WTC11 (cell line): ENCODE results near the gene FBXO42. TPM values are rescaled to one million over a fixed set of nuclear protein-coding genes. Genes with fewer than 3 reads are reported as not detected.

Source experiments
- ATAC-seq: fragments of 200-7000 bp; cut with Tn5 transposase; 2 replicates; pipeline ENCODE4 v1.10.0; 2021; ENCODE audit warnings: mild to moderate bottlenecking, moderate library complexity
- CTCF ChIA-PET: fragments of 300-600 bp; sonication (Branson Sonifier 250); formaldehyde crosslinking; loops from one replicate; lab custom pipeline; 2021; ENCODE audit warnings: antibody characterized with exemption; lab: Charles Lee
- POLR2A ChIA-PET: fragments of 350-600 bp; sonication (Branson Sonifier 250); formaldehyde crosslinking; loops from one replicate; lab custom pipeline; 2021; ENCODE audit warnings: antibody characterized with exemption; lab: Charles Lee
- DNase-seq: peaks from one replicate; pipeline ENCODE4 v3.0.0; 2021; ENCODE audit warnings: low spot score
- H3K27ac Mint-ChIP-seq: 2 replicates; pipeline ENCODE4 v1.8.0; 2021; ENCODE audit warnings: mixed read lengths
- H3K27me3 Mint-ChIP-seq: 2 replicates; pipeline ENCODE4 v1.8.0; 2021; ENCODE audit warnings: low read depth, mild to moderate bottlenecking, moderate library complexity, mixed read lengths
- H3K36me3 Mint-ChIP-seq: 2 replicates; pipeline ENCODE4 v1.8.0; 2021; ENCODE audit warnings: mixed read lengths
- H3K4me1 Mint-ChIP-seq: 2 replicates; pipeline ENCODE4 v1.8.0; 2022; ENCODE audit warnings: mixed read lengths
- H3K4me3 Mint-ChIP-seq: 2 replicates; pipeline ENCODE4 v1.8.0; 2021; ENCODE audit warnings: mild to moderate bottlenecking, moderate library complexity, mixed read lengths
- H3K9me3 Mint-ChIP-seq: 2 replicates; pipeline ENCODE4 v1.8.0; 2021; ENCODE audit warnings: mixed read lengths
- CBFB ChIP-seq: sonication (generic); formaldehyde crosslinking; IDR thresholded peaks from 2 replicates; pipeline ENCODE4 v1.8.1; 2022; ENCODE audit warnings: mild to moderate bottlenecking, low read depth, missing genetic modification reagents
- ESRRA ChIP-seq: sonication (generic); formaldehyde crosslinking; IDR thresholded peaks from 2 replicates; pipeline ENCODE4 v1.8.1; 2022; ENCODE audit warnings: mild to moderate bottlenecking, missing genetic modification reagents, borderline replicate concordance
- JUN ChIP-seq: sonication (generic); formaldehyde crosslinking; IDR thresholded peaks from 2 replicates; pipeline ENCODE4 v1.8.0; 2023; ENCODE audit warnings: mild to moderate bottlenecking, missing genetic modification reagents
- NFATC4 ChIP-seq: fragments of 250-450 bp; sonication (Bioruptor Pico); IDR thresholded peaks from 2 replicates; pipeline ENCODE4 v1.9.0; 2021; ENCODE audit warnings: mild to moderate bottlenecking
- NR2C2 ChIP-seq: sonication (generic); formaldehyde crosslinking; IDR thresholded peaks from 2 replicates; pipeline ENCODE4 v1.8.0; 2022; ENCODE audit warnings: mild to moderate bottlenecking, missing genetic modification reagents
- OVOL2 ChIP-seq: fragments of 250-450 bp; sonication (Bioruptor Pico); IDR thresholded peaks from 2 replicates; pipeline ENCODE4 v1.9.0; 2021; ENCODE audit warnings: mild to moderate bottlenecking, borderline replicate concordance
- RORB ChIP-seq: fragments of 250-450 bp; sonication (Bioruptor Pico); IDR thresholded peaks from 2 replicates; pipeline ENCODE4 v1.9.0; 2021; ENCODE audit warnings: mild to moderate bottlenecking
- SMAD4 ChIP-seq: sonication (generic); formaldehyde crosslinking; IDR thresholded peaks from 2 replicates; pipeline ENCODE4 v1.8.0; 2022; ENCODE audit warnings: mild to moderate bottlenecking, missing genetic modification reagents
- ZNF263 ChIP-seq: sonication (generic); formaldehyde crosslinking; IDR thresholded peaks from 2 replicates; pipeline ENCODE4 v1.8.1; 2022; ENCODE audit warnings: low read depth, mild to moderate bottlenecking, moderate library complexity, missing genetic modification reagents
- ZNF416 ChIP-seq: fragments of 250-450 bp; sonication (Bioruptor Pico); IDR thresholded peaks from 2 replicates; pipeline ENCODE4 v1.9.0; 2021; ENCODE audit warnings: mild to moderate bottlenecking, inconsistent platforms
- total RNA-seq: library from RNA; stranded (reverse); gene quantifications from 3 replicates; pipeline ENCODE4 v1.2.3, GENCODE V29; 2021
- TF ChIP-seq, protein P1 (sequence below): sonication (generic); formaldehyde crosslinking; IDR thresholded peaks from 2 replicates; pipeline ENCODE4 v1.8.1; 2023; ENCODE audit warnings: mild to moderate bottlenecking, missing genetic modification reagents, borderline replicate concordance
- TF ChIP-seq, protein P2 (sequence below): sonication (generic); formaldehyde crosslinking; IDR thresholded peaks from 2 replicates; pipeline ENCODE4 v1.8.1; 2022; ENCODE audit warnings: mild to moderate bottlenecking, missing genetic modification reagents, moderate library complexity, borderline replicate concordance
- TF ChIP-seq, protein P3 (sequence below): sonication (generic); formaldehyde crosslinking; conservative IDR thresholded peaks from 2 replicates; pipeline ENCODE4 v1.8.1; 2022; ENCODE audit warnings: mild to moderate bottlenecking, missing genetic modification reagents
- TF ChIP-seq, protein P4 (sequence below): sonication (generic); formaldehyde crosslinking; IDR thresholded peaks from 2 replicates; pipeline ENCODE4 v1.8.0; 2022; ENCODE audit warnings: mild to moderate bottlenecking, missing genetic modification reagents
- TF ChIP-seq, protein P5 (sequence below): fragments of 250-450 bp; sonication (Bioruptor Pico); IDR thresholded peaks from 2 replicates; pipeline ENCODE4 v1.9.0; 2021; ENCODE audit warnings: mild to moderate bottlenecking, borderline replicate concordance
- TF ChIP-seq, protein P6 (sequence below): sonication (generic); formaldehyde crosslinking; IDR thresholded peaks from 2 replicates; pipeline ENCODE4 v1.8.1; 2023; ENCODE audit warnings: mild to moderate bottlenecking, missing genetic modification reagents, moderate library complexity

Gene FBXO42
- total RNA-seq, 1 experiment from 2014 or later, result 17.5 TPM

DNA sequence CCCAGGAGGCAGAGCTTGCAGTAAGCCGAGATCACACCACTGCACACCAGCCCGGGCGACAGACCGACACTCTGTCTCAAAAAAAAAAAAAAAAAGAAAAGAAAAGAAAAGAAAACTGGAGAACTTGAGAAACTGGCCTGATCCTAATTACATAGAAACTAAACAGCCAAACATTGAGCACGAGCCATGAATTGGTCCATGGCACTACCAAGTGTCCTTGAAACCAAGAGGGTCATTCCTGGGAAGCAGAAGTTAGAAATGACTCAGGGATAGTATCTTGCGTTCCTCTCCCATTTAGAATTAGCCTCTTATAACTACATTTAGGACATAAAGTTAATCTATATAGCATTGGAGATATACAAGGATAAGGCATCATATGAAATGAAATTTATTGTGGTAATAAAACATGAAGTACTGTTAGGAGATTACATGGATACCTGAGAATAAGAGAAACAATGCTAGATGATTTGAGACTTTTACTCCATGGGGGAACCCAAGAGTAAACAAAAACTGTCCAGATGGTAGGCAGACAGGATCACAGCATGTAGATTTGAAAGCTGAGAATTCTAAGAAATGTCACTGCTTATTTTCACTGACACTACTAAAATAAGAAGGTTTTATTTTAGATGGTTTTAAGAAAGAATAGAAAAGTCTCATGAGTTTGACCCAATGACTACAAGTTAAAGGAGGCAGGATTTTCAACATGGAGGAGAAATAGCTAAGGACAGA lies 75.8 kb downstream of the FBXO42 start (continued):
- TF ChIP-seq, protein P1, sequence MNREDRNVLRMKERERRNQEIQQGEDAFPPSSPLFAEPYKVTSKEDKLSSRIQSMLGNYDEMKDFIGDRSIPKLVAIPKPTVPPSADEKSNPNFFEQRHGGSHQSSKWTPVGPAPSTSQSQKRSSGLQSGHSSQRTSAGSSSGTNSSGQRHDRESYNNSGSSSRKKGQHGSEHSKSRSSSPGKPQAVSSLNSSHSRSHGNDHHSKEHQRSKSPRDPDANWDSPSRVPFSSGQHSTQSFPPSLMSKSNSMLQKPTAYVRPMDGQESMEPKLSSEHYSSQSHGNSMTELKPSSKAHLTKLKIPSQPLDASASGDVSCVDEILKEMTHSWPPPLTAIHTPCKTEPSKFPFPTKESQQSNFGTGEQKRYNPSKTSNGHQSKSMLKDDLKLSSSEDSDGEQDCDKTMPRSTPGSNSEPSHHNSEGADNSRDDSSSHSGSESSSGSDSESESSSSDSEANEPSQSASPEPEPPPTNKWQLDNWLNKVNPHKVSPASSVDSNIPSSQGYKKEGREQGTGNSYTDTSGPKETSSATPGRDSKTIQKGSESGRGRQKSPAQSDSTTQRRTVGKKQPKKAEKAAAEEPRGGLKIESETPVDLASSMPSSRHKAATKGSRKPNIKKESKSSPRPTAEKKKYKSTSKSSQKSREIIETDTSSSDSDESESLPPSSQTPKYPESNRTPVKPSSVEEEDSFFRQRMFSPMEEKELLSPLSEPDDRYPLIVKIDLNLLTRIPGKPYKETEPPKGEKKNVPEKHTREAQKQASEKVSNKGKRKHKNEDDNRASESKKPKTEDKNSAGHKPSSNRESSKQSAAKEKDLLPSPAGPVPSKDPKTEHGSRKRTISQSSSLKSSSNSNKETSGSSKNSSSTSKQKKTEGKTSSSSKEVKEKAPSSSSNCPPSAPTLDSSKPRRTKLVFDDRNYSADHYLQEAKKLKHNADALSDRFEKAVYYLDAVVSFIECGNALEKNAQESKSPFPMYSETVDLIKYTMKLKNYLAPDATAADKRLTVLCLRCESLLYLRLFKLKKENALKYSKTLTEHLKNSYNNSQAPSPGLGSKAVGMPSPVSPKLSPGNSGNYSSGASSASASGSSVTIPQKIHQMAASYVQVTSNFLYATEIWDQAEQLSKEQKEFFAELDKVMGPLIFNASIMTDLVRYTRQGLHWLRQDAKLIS (CRISPR knock-in tag), result no peak
- TF ChIP-seq, protein P2, sequence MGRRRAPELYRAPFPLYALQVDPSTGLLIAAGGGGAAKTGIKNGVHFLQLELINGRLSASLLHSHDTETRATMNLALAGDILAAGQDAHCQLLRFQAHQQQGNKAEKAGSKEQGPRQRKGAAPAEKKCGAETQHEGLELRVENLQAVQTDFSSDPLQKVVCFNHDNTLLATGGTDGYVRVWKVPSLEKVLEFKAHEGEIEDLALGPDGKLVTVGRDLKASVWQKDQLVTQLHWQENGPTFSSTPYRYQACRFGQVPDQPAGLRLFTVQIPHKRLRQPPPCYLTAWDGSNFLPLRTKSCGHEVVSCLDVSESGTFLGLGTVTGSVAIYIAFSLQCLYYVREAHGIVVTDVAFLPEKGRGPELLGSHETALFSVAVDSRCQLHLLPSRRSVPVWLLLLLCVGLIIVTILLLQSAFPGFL (CRISPR knock-in tag), result no peak

DNA sequence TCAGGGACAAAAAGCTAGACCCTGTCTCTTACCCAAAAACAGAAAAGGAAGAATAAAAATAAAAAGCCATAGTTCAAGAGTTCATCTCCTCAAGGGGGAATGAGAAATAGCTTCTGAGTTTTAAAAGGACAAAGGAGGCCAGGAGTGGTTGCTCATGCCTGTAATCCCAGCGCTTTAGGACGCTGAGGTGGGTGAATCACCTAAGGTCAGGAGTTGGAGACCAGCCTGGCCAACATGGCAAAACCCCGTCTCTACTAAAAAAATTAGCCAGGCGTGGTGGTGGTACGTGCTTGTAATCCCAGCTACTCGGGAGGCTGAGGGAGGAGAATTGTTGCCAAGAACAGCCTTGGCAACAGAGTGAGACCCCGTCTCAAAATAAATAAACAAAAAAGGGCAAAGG lies 76.7 kb downstream of the FBXO42 start:
- TF ChIP-seq ZNF416, result no peak
- TF ChIP-seq CBFB (CRISPR knock-in tag), result no peak
- no peak for TF ChIP-seq NR2C2 (CRISPR knock-in tag)
- TF ChIP-seq, protein P3, sequence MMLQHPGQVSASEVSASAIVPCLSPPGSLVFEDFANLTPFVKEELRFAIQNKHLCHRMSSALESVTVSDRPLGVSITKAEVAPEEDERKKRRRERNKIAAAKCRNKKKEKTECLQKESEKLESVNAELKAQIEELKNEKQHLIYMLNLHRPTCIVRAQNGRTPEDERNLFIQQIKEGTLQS (CRISPR knock-in tag), result no peak
- TF ChIP-seq, protein P4, sequence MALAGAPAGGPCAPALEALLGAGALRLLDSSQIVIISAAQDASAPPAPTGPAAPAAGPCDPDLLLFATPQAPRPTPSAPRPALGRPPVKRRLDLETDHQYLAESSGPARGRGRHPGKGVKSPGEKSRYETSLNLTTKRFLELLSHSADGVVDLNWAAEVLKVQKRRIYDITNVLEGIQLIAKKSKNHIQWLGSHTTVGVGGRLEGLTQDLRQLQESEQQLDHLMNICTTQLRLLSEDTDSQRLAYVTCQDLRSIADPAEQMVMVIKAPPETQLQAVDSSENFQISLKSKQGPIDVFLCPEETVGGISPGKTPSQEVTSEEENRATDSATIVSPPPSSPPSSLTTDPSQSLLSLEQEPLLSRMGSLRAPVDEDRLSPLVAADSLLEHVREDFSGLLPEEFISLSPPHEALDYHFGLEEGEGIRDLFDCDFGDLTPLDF, result no peak
- TF ChIP-seq, protein P5, sequence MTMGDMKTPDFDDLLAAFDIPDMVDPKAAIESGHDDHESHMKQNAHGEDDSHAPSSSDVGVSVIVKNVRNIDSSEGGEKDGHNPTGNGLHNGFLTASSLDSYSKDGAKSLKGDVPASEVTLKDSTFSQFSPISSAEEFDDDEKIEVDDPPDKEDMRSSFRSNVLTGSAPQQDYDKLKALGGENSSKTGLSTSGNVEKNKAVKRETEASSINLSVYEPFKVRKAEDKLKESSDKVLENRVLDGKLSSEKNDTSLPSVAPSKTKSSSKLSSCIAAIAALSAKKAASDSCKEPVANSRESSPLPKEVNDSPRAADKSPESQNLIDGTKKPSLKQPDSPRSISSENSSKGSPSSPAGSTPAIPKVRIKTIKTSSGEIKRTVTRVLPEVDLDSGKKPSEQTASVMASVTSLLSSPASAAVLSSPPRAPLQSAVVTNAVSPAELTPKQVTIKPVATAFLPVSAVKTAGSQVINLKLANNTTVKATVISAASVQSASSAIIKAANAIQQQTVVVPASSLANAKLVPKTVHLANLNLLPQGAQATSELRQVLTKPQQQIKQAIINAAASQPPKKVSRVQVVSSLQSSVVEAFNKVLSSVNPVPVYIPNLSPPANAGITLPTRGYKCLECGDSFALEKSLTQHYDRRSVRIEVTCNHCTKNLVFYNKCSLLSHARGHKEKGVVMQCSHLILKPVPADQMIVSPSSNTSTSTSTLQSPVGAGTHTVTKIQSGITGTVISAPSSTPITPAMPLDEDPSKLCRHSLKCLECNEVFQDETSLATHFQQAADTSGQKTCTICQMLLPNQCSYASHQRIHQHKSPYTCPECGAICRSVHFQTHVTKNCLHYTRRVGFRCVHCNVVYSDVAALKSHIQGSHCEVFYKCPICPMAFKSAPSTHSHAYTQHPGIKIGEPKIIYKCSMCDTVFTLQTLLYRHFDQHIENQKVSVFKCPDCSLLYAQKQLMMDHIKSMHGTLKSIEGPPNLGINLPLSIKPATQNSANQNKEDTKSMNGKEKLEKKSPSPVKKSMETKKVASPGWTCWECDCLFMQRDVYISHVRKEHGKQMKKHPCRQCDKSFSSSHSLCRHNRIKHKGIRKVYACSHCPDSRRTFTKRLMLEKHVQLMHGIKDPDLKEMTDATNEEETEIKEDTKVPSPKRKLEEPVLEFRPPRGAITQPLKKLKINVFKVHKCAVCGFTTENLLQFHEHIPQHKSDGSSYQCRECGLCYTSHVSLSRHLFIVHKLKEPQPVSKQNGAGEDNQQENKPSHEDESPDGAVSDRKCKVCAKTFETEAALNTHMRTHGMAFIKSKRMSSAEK (CRISPR knock-in tag), result no peak
- no peak for TF ChIP-seq RORB
- no peak for TF ChIP-seq NFATC4 (CRISPR knock-in tag)
- TF ChIP-seq, protein P6, sequence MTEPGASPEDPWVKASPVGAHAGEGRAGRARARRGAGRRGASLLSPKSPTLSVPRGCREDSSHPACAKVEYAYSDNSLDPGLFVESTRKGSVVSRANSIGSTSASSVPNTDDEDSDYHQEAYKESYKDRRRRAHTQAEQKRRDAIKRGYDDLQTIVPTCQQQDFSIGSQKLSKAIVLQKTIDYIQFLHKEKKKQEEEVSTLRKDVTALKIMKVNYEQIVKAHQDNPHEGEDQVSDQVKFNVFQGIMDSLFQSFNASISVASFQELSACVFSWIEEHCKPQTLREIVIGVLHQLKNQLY (CRISPR knock-in tag), result no peak
- no peak for TF ChIP-seq JUN (CRISPR knock-in tag)
- TF ChIP-seq ESRRA, result no peak
- no peak for TF ChIP-seq ZNF263
- no peak for TF ChIP-seq SMAD4 (CRISPR knock-in tag)
- TF ChIP-seq OVOL2 (CRISPR knock-in tag), result no peak
- TF ChIP-seq, protein P2 (CRISPR knock-in tag), result no peak
- DNase-seq (no peak), ATAC-seq (no peak)
- no peaks in the 10 kb centered on the region for H3K27me3 Mint-ChIP-seq
- H3K36me3 Mint-ChIP-seq, result no peaks in the 10 kb centered on the region
- H3K4me1 Mint-ChIP-seq, result peaks cover 5% of the 10 kb centered on the region
- POLR2A ChIA-PET, result no interaction called here
- H3K9me3 Mint-ChIP-seq, result no peaks in the 10 kb centered on the region
- H3K27ac Mint-ChIP-seq, result no peak overlapping the region
- CTCF ChIA-PET, result no interaction called here
- H3K4me3 Mint-ChIP-seq, result no peak overlapping the region
